C1 segment of cervical spinal cord (tissue), 14 donors: ENCODE measurements around the gene ADAM8.
A peak's percentile ranks its signal among the peaks of the same experiment; 100 is the strongest.

Experiments used
- DNase-seq, 14 donors: peaks; one replicate each; lab custom pipeline; 2025; lab: John Stamatoyannopoulos, UW

Gene ADAM8

DNA sequence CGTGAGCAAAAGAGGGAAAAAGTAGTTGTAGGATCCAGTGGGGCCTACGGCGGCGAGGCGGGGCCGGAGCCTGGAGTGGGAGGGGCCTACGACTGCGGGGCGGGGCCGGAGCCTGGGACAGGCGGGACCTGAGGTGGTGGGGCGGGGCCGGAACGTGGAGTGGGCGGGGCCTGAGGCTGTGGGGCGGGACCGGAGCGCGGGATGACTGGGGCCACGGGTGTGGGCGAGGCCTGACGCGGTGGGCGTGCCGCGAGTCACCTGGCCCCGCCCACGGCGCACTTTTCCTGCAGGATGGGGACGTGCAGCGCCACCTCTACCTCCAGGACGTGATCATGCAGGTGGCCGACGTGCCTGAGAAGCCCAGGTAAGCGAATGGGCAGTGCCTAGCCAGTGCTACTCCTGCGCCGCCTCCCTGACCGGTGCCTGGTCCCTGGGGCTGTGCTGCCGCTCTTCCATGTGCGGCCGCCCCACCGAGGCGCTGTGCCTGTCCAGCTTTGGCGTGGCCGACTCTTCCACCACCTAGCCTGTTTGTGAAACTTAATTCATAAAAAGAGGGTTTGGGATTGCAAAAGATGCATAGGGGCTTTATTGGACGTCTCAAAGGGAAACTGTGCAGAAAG, 32.5 kb upstream of the ADAM8 start:
- DNase-seq = peak in 13 of 14 donors; percentile 70 to 95 (median 90)

DNA sequence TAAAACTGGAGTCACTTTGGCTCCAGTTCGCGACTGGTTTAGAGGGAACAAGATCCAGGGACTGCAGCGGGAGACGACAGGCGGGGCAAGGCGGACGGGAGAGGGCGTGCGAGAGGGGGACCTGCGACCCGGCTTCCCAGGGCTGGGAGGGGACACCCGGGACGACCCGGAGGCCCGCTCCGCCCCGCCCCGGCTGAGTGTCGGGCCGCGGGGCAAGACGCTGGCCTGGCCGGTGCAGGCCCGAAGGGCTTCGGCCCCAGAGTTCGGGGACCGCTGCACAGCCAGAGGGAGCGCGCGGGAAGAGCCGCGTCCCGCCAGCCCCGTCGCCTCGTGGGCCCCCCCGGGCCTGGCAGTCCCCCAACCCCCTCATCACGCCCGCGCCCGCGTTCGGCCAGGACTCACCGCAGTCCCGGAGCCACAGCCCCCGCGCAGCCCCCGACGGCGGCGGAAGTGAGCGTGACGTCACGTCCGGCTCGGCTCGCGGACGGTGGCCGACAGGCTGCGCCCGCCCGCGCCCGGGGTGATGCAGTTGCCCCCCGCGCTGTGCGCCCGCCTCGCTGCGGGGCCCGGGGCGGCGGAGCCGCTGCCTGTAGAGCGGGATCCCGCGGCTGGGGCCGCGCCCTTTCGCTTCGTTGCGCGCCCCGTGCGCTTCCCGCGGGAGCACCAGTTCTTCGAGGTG, 31.9 kb upstream of the ADAM8 start, which contains the start of the genes TUBGCP2 and ZNF511:
Gene TUBGCP2 (minus strand): TSS at position 452 of the 679 bp plus-strand sequence. CDS start 5,931 bp downstream, outside the sequence.
Gene ZNF511 (plus strand): TSS at position 494 of the 679 bp plus-strand sequence. CDS start 30 bp downstream, at position 524.
- DNase-seq = peak; percentile 52 to 95 (median 90)

DNA sequence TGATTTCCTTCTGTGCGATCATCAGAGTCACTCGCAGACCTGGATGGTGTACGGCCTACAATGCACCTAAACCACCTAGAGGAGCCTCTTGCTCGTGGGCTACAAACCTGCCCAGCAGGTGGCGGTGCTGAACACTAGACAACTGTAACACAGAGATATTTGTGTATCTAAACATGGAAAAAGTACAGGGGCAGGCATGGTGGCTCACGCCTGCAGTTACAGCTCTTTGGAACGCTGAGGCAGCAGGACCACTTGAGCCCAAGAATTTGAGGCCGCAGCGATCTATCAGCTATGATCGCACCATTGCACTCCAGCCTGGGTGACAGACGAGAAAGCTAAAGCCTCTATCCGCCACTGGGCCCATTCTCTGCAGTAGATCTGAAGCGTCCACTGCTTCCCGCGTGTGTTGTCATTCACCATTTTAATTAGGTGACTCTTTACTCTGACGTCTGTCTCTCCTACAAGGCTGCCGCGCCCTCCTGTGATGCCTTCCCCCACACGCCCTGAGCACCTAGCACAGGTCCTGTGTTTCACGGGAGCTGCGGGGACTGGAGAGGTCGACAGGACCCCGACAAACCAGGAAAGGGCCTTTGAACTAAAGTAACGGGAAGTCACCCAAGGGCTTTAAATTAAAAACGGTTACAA, 31.2 kb upstream of the ADAM8 start:
- DNase-seq = peak in 1 of 14 donors; percentile 40

DNA sequence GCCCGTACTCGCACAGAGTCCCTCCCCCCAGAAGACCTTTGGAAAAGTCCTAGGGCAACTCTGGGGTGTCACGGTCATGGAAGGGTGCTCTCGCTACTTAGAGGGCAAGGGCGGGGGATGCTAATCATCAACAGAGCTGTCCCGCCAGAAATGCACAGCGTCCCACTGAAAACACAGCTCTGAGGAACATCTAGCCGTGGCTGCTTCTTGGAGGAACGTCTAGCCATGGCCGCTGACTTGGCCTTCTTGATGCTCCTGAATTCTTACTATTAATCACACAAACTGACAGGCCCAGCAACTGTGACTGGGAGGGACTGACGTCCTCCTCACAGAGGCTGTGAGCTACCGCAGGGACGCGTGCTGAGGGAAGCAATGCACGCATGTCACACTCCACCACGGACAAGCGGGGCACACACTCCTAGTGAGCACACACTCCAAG, 30.3 kb upstream of the ADAM8 start:
- DNase-seq = no peak

DNA sequence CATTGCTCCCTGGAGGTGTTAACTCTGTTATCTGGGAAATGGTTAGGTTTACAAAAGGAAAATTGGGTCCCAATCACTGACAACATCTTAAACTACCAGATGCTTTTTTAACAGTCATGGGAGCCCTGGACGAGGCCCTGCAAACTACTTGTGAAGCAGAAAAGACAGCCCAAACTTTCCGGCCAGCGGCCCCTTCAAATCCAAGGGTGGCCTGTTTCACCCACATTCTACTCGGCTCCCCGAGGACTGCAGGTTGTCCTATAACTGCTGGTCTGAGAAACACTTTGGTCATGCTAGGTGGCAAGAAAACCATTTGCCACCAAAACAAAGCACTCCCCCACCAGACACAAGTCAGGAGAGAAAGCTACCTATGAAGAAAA, 29.4 kb upstream of the ADAM8 start:
- DNase-seq = no peak

DNA sequence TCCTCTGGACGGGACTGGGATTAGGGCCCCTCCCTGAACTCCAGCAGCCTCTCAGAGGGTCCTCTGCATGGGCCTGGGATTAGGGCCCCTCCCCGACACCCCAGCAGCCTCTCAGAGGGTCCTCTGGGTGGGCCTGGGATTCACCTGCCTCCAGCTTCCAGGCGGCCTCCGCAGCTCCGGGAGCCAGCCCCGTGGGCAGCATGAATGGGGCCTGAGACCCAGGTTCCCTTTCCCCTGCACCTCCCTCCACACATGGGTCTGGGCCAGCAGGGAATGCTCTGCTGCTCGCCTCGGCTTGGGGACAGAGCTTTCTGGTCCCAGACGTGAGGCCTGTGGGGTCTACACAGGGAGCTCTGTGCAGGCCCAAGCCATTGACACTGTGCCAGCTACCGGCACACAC, 26.5 kb upstream of the ADAM8 start:
- DNase-seq = no peak

DNA sequence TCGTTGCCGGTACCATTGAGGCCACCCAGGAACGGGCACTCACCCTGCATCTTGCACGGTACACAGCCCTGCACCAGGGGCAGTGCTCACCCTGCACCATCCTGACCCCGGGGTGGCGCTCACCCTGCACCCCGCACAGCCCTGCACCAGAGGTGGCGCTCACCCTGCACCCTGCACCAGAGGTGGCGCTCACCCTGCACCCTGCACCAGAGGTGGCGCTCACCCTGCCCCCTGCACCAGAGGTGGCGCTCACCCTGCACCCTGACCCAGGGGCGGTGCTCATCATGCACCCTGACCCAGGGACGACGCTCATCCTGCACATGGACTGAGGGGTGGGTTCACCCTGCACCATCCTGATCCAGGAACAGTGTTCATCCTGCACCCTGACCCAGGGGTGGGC, 25.6 kb upstream of the ADAM8 start:
- no peak for DNase-seq

DNA sequence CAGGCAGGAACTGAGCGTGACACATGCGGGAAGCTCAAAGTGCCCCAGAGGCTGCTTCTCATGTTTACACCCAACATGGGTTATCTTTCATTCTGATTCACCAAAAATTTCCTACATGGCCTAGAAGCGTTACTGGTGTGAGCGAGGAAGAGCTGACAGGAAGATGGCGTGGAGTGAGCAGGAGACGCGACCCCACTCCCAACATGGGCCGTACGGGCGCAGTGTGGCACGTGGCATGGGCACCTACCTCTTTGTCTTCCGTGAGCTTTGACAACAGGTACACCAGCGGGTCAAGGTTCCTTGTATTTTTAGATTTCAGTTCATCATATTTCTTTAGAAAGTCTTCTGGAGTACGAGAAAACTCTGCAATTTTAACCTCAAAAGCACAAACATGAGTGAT, 23.1 kb upstream of the ADAM8 start:
- no peak for DNase-seq

DNA sequence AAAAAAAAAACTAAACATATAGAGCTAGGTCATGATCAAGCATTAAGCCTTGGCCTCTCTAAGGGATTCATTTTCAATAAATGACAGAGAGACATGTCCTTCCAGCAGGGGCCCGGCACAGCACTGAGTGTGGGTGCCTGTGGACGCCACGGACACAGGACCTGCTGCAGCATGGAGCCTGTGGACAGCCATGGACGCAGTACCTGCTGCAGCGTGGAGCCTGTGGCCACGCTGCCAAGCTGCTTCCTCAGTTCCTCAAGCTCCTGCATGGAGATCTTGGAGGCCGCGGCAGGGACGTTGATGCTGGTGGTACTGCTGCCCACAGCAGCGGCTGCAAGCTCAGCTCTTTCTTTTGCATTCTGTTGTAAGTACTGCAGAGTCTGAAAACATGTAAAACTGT, 22.6 kb upstream of the ADAM8 start:
- DNase-seq = no peak

DNA sequence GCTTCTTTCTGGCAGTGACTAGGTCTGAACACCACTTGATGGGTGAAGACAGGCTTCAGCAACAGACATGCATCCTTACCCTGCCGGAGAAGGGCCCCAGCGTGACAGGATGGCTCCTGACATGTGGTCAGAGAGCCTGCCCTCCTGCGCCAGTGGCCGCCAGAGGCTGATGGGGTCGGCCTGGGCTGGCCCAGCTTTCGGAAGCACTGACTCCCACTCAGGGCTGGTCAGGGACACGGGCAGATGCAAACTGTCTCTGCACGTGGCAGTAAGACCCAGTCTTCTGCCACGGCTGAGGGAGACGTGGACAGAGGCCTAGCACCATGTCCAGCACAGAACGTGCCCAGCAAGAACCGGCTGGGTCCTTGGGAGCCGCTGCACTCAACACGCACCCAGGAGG, 21.8 kb upstream of the ADAM8 start:
- no peak for DNase-seq

DNA sequence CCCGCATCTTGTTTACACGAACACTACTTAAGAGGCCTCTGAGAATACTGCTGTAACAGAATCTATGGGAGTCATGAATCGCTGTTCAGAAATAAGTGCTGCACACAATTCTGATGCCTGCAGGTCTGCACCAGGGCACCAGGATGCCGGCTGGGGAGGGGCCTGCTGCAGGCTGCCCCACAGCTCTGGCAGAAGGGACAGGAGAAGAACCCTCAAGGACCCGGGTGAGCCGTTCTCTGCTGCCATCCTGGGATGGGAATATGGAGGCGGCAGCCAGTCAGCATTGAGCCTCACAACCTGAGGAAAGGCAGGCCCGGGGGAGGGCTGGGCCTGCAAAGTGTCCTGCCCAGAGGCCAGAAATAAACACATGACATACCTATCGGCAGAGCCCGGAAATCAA, 20.8 kb upstream of the ADAM8 start:
- DNase-seq = no peak

DNA sequence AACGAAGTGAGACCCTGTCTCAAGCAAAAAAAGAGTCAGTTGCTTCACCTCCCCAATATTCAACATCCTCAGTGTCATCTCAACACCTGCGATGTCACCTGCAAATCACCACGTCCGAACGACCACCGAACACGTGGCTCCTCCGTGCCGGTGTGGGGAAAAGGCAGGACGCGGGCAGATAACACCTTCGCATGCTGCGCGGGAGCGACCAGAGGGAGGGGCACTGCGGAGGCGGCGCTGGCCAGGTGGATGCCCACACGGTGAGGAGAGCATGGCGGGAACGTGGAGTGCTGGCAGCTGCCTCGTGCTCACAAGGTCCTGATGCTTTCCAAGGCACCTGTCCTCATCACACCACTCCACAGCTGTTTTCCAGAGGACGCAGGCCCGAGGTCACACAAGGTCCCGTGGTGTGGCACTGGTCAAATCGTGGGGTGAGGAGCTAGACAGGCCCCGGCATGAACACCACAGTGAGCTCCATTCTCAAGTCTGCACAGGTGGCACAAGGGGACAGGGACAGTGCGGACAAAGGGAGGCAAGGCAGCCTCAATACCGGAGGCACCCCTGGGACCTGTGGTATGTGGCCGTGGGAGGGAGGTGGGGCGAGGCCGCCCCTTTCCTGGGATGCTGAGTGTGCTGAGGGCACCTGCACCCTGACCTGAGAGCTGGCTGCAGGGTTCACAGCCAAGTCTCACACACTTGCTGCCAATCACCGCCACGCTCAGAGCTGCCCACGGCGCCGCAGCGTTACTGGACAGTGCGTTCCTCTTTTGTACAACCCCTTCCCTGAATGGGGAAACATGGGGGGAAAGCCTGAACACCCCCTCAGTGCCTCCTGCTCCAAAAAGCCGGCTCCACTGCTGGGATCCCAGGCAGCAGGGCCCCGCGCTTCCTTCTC, 19.0 kb upstream of the ADAM8 start:
- DNase-seq = no peak

DNA sequence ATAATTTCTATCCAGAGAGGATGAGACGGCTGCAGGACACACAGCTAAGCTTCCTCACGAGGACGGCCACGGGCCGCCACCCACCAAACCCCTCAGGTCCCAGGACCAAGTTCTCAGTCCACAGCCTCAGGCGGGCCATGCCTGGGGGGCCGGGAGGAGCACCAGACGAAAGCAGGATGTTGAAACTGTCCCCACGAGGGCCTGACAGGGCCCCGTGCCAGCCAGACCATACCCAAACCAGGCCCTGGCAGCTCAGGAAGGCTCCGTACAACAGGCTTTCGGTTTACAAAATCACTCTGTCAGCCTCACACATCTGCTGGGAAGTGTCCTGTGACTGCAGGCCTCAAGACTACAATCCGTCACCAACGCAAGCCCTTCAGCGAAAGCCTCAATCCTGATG, 17.5 kb upstream of the ADAM8 start:
- peak in 2 of 14 donors; percentile 44 to 45 for DNase-seq

DNA sequence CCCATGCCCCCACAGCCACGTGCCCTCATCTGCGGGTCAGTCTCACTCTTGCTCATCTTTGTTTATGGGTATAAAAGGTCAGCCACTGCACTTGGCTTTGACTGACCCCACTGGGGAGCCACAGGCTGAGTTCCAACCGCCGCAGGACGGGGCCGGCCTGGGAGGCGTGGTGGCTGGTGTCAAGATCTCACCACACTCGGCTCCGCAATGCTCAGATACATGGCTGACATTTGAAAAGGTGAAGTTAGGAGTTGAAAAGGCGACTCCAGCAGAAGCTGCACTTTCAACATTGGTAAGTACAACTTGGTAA, 17.1 kb upstream of the ADAM8 start:
- DNase-seq = no peak

DNA sequence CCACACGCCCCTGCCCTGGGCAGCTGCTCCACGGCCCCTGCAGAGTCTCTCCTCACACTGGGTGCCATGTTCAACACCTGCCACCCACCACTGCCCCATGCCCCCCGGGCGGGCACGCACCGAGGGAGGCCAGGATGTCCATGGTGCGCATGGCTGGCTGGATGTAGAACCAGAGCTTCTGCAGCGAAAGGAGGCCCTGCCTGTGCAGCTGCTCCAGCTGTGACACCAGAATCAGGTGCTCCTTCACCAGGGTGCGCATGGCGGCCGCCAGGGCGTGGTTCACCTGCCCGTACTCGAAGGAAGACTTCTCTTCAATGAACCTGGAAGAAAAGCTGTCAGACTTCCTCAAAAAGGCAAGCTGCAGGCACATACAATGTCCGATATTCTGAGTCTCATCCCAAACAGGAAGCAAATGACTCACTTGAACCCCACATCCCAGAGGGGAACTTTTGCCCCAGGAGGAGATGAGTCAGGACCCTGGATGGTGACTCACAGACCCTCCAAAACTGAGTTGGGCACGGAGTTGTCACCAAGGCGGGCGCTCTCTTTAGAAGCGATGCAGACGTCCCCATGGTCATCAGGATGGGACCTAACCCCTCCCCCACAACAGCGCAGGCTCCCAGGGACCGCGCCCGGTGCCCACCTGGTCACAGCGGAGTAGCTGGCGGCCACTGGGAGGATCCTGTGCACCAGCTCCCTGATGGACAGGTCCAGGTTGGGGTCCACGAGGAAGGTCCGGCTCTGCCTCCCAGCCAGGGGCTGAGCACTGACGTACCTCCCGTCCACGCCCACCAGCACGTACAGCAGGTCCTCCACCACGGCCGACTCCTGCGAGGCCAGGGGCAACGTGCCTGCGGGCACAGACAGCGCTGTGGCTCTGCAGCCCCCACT, 16.5 kb upstream of the ADAM8 start:
- DNase-seq = peak in 1 of 14 donors; percentile 36

DNA sequence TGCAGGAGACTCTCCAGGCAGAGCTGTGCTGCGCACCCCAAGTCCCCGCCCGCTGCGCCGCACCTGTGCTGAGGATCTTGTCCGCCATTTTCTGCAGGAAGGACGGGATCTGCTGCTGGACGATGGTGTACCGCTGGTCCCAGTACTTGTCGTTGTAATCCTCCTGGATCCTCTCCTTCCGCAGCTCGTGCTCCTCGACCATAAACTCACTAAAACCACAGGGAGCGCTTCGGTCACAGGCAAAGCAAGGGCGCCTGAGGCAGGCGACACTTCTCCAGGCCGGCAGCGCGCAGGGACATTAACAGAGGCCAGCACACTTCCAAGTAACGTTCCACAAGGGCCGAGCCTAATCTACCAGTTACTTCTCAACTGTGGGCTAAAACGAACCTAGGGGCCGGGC, 13.1 kb upstream of the ADAM8 start:
- no peak for DNase-seq

DNA sequence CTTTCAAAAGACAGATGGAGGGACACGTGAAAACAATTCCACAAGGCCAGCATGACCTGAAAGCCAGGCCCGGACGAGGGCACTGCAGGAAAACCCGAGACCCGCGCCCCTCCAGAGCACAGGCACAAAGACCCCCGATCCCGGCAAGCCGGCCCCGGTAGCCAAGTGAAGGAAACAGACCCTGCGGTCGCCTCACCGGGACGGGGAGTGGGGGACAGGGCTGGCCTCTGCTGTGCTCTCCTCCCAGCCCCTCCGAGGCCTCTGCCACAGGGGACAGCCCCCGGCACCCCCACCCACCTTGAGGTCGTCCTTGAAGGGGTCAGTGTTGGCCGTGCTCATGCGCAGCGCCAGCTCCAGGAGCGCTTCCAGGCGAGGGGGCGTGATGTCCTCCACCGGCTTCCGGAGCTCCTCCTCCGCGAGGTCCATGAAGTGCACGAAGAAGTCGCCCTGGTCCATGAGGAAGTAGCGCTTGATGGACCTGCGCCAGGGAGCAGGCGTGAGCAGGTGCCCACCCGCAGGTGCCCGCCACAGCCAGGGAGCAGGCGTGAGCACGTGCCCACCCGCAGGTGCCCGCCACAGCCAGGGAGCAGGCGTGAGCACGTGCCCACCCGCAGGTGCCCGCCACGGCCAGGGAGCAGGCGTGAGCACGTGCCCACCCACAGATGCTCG, 11.3 kb upstream of the ADAM8 start:
- no peak for DNase-seq

DNA sequence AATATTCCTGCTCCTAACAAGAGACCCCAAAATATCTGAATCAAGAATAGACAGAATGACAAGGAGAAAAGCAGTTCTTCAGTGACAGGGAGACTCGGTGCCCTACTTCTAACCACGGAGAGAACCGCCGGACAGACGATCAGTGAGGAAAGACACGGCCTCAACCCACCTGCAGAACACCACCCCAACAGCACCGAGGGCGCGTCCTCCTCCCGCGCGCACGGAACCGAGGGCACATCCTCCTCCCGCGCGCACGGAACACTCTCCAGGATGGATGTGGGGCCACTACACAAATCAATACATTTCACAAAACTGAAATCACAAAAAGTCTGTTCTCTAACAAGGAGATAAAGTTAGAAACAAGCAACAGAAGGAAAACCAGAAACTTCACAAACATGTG, 9.7 kb upstream of the ADAM8 start:
- DNase-seq = no peak

DNA sequence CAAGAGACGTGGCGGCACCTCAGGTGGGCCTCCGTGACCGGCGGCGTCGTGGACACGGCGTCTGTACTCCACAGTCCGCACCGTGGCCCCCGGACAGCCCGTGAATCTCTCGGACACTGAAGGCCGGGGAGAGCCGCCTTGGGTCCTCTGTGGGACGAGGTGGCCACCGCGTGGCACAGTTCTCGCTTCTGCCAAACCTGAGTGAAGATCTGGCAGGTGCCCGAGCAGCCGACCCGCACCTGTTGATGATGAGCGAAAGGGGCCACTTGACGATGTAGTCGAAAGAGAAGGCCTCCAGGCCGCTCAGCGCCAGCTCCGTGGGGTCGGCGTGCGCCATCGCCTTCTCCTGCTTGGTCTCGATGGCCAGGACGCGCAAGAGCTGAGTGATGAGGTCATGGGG, 8.5 kb upstream of the ADAM8 start:
- no peak for DNase-seq

DNA sequence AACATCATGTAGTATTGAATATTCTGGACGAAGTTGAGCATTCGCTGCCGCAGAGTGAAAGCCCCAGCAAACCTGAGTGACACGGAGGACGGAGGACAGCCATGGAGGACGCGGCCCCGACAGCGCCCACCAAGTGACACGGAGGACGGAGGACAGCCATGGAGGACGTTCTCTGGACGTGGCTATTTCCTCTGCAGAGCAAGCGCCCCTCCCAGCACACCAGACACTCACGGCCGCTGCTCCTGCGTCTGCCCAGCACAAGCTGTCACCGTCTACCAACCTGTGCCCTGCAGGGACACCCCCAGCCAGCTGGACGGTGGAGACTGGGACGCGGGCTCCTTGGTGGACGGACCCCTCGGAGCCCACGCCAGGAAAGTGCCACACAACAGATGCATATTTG, 7.3 kb upstream of the ADAM8 start:
- no peak for DNase-seq
